ENCODE results near the gene DUSP9.
A peak's percentile ranks its signal among the peaks of the same experiment; 100 is the strongest.

The DUSP9 gene

DNA sequence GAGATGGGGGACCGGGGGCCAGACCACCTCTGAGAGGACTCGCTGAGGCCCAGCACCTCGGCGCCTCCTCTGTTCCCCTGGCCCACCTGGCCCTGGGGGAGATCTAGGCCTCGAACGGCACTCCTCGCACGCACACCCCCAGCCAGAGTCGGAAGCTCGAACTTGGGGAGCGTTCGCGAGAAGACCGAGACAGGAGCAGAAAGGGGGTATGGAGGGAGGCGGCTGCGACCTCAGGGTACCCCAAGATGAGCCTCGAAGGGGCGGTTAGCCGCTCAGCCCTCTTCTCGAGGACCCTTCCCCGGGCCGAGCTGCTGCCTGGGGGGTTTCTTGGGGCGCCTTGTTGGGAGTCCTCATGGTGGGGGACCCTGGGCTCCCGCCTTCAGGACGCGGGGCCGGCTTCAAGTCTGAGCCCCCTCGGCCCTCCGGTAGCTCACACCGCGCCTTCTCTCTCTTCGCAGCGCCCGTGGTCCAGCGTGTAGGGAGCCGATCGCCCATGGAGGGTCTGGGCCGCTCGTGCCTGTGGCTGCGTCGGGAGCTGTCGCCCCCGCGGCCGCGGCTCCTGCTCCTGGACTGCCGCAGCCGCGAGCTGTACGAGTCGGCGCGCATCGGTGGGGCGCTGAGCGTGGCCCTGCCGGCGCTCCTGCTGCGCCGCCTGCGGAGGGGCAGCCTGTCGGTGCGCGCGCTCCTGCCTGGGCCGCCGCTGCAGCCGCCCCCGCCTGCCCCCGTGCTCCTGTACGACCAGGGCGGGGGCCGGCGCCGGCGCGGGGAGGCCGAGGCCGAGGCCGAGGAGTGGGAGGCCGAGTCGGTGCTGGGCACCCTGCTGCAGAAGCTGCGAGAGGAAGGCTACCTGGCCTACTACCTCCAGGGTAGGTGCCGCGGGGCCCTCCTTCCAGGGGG is 706 bp downstream of the DUSP9 start:
- DNase-seq (ENCODE audit: low read depth in 4 of 4, low spot score in 1 of 4): no peak

- no peak for DNase-seq (ENCODE audit: low read depth in 4 of 4, low spot score in 1 of 4)
Measured at GRCh38 chrX:153648358-153649177, 1.6 kb downstream of the DUSP9 start.

DNA sequence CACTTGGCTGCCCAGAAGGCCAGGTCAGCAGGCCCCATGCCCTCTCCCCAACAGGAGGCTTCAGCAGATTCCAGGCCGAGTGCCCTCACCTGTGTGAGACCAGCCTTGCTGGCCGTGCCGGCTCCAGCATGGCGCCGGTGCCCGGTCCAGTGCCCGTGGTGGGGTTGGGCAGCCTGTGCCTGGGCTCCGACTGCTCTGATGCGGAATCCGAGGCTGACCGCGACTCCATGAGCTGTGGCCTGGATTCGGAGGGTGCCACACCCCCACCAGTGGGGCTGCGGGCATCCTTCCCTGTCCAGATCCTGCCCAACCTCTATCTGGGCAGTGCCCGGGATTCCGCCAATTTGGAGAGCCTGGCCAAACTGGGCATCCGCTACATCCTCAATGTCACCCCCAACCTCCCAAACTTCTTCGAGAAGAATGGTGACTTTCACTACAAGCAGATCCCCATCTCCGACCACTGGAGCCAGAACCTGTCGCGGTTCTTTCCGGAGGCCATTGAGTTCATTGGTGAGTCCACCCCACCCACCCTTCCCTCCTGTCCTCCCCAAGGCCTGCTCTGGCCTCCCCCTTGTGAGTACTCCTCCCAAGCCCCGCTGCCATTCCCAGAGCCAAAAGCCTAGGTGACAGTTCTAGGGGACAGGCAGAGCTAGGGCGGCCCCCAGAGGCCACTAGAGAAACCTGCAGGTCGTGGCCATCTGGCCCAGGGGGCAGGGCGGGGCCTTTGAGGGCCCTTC is 2.3 kb downstream of the DUSP9 start:
- no peak for DNase-seq (ENCODE audit: low read depth in 4 of 4, low spot score in 1 of 4)

DNA sequence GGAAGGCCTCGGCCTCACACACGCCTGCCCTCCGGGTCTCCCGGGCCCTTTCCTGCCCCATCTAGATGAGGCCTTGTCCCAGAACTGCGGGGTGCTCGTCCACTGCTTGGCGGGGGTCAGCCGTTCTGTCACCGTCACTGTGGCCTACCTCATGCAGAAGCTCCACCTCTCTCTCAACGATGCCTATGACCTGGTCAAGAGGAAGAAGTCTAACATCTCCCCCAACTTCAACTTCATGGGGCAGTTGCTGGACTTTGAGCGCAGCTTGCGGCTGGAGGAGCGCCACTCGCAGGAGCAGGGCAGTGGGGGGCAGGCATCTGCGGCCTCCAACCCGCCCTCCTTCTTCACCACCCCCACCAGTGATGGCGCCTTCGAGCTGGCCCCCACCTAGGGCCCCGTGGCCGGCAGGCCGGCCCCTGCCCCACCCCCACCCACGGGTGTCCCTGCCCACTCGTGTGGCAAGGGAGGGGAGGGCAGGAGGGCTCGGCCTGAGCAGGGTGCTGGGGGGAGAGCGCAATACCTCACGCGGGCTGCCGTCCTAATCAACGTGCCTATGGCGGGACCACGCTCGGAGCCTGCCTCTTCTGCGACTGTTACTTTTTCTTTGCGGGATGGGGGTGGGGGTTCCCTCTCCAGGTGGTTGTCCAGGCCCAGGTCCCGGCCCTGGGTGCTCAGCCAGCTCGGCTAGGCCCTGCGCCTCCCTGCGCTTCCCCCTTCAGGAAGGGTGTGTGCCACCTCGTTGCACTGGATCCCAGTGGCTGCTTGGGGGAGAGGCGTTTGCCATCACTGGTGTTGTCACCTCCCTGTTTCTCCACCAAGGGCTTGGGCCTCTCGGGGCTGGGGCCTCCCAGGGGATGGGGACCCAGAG is 3.1 kb downstream of the DUSP9 start:
- no peak for DNase-seq (ENCODE audit: low read depth in 4 of 4, low spot score in 1 of 4)

GRCh38 chrX:153650959-153651358 is 4.0 kb downstream of the DUSP9 start:
- no peak for DNase-seq (ENCODE audit: low read depth in 4 of 4, low spot score in 1 of 4)

DNA sequence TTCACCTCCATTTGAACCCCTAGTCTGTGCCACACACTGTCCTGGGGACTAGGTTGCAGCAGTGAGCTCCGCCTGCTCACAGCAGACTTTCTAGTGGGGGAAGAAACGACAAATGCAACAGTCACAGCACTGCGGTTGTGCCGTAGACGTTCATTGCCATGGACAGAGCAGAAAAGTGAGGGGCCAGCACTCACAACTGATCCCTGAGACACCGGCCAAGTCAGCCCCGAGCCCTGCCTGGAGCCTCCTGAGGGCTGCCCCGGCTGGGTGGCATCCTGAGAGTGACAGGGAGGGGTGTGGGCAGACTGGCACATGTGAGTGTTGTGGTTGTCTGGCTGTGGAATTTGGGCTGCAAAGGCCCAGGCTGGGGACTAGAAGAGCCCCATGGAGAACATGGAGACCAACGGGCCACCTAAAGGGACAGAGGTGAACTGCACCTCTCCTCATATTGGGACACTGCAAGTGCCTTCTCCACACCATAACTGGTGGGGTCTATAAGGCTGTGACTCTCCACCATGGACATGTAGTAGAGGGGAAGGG is 4.6 kb downstream of the DUSP9 start:
- no peak for DNase-seq (ENCODE audit: low read depth in 4 of 4, low spot score in 1 of 4)

DNA sequence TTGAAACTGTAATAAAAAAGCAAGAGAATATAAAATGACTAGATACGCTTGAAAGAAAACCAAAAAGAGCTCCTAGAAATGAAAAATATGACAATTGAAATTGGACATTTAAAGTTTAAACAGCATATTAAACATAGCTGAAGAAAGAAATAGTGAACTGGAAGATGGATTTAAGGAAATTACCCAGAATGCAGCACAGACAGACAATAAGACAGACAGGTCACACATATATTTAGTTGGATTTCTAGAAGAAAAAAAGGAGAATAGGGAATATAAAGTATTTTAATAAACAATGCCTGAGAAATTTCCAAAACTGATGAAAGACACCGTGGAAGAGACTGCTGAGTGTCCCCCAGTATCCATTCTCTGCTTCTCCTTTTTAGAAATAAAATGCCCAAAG is 6.6 kb downstream of the DUSP9 start:
- no peak for DNase-seq (ENCODE audit: low read depth in 4 of 4, low spot score in 1 of 4)

GRCh38 chrX:153657161-153657560 is 10.2 kb downstream of the DUSP9 start:
- no peak for DNase-seq (ENCODE audit: low read depth in 4 of 4, low spot score in 1 of 4)

- no peak for DNase-seq (ENCODE audit: low read depth in 4 of 4, low spot score in 1 of 4)
Measured at GRCh38 chrX:153659268-153659667, 12.3 kb downstream of the DUSP9 start.

- DNase-seq (ENCODE audit: low read depth in 4 of 4, low spot score in 1 of 4): peak; percentile 28 to 37 (median 34)
Measured at GRCh38 chrX:153662266-153662665, 15.3 kb downstream of the DUSP9 start.

- no peak for DNase-seq (ENCODE audit: low read depth in 4 of 4, low spot score in 1 of 4)
Measured at GRCh38 chrX:153665726-153666306, 18.8 kb downstream of the DUSP9 start.

DNA sequence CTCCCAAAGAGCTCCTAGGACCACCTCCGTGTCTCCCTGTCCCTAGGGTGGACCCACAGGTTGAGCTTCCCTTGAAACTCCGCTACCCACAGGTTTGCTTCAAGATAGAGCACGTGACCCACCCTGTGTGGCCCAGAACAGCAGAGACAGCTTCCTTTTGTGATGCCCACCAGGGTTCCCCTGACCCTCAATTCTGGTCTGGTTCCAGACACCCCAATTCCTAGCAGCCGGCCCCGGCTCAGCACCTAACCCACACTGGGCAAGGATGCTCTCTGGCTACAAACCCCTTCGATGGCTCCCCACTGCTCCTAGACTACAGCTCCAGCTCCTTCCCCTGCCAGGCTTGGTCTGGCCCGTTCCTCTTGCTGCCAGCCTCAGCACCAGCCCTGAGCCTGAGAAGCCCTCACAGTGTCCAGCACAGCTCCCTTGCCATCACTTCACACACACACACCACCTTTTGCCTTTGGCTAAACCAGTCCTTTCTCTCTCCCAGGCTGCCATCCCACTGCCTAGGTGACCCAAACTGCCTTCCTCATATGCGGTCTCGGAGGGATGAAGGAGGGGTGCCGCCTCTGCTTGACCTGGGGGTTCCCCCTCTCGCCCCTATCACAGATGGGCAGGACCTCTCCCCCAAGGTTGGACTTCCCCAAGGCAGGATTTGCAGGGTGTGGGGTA is 20.4 kb downstream of the DUSP9 start:
- DNase-seq (ENCODE audit: low read depth in 4 of 4, low spot score in 1 of 4): no peak

GRCh38 chrX:153667956-153668396 is 21.0 kb downstream of the DUSP9 start:
- peak; percentile 40 to 73 (median 64) for DNase-seq (ENCODE audit: low read depth in 4 of 4, low spot score in 1 of 4)

GRCh38 chrX:153668423-153669173 is 21.6 kb downstream of the DUSP9 start:
- DNase-seq (ENCODE audit: low read depth in 4 of 4, low spot score in 1 of 4): no peak

- peak in 2 of 4 experiments; percentile 10 to 45 for DNase-seq (ENCODE audit: low read depth in 4 of 4, low spot score in 1 of 4)
Measured at GRCh38 chrX:153669174-153669890, 22.3 kb downstream of the DUSP9 start.

- no peak for DNase-seq (ENCODE audit: low read depth in 4 of 4, low spot score in 1 of 4)
Measured at GRCh38 chrX:153669901-153670731, 23.1 kb downstream of the DUSP9 start.
